GM12878 (cell line): ENCODE results near the gene ICOSLG.
"Not testable (repeated sequence)": the region's sequence is repeated elsewhere in the genome, so short reads cannot be mapped to it uniquely, and the experiment has no call there.

Experiments used
- CREB1 ChIP-seq: IDR thresholded peaks from 2 replicates; pipeline ENCODE4 v1.6.1; 2012; ENCODE audit warnings: low read depth, mild to moderate bottlenecking, inconsistent platforms
- CTCF ChIP-seq, 3 experiments: IDR thresholded peaks in 2 of 3; conservative IDR thresholded peaks in 1 of 3; 2 replicates each; pipeline ENCODE4 v1.5.1; 2011; ENCODE audit warnings: low read depth in 3 of 3, low read length in 3 of 3, mild to moderate bottlenecking in 3 of 3, control low read depth in 2 of 3, moderate library complexity in 2 of 3, inconsistent platforms in 1 of 3, mixed read lengths in 1 of 3; ENCODE audit not compliant: control insufficient read depth in 2 of 3, insufficient read depth in 1 of 3; ENCODE audit errors: extremely low read depth in 1 of 3
- HDAC6 ChIP-seq: fragments of 200-600 bp; sonication (generic); IDR thresholded peaks from one replicate; pipeline ENCODE4 v1.8.0; 2017; ENCODE audit warnings: antibody characterized with exemption; ENCODE audit not compliant: unreplicated experiment
- KDM1A ChIP-seq: fragments of 200-600 bp; sonication (generic); IDR thresholded peaks from 2 replicates; pipeline ENCODE4 v1.6.1; 2016; ENCODE audit warnings: borderline replicate concordance
- PML ChIP-seq: IDR thresholded peaks from 2 replicates; pipeline ENCODE4 v1.6.1; 2012; ENCODE audit warnings: low read length, inconsistent platforms
- SPI1 ChIP-seq: IDR thresholded peaks from 2 replicates; pipeline ENCODE4 v1.6.1; 2011; ENCODE audit warnings: low read depth, mild to moderate bottlenecking, low read length, moderate library complexity, borderline replicate concordance; ENCODE audit not compliant: insufficient read depth
- ZNF384 ChIP-seq: IDR thresholded peaks from 2 replicates; pipeline ENCODE4 v1.6.1; 2012; ENCODE audit warnings: low read depth, mild to moderate bottlenecking, low read length, improper control_type of control experiment, borderline replicate concordance
- TF ChIP-seq, protein P1 (sequence below): fragments of 450-650 bp; IDR thresholded peaks from 2 replicates; pipeline ENCODE4 v1.6.1; 2017; ENCODE audit warnings: mild to moderate bottlenecking

- not testable (repeated sequence) for TF ChIP-seq SPI1; PML; CTCF (IDR thresholded peaks at IDR 0.05 in 2 of 3, conservative IDR thresholded peaks at IDR 0.05 in 1 of 3; ENCODE audit: control insufficient read depth in 2 of 3, extremely low read depth in 1 of 3, insufficient read depth in 1 of 3, low read depth in 3 of 3, low read length in 3 of 3); HDAC6; KDM1A; ZNF384; CREB1
- TF ChIP-seq, protein P1, sequence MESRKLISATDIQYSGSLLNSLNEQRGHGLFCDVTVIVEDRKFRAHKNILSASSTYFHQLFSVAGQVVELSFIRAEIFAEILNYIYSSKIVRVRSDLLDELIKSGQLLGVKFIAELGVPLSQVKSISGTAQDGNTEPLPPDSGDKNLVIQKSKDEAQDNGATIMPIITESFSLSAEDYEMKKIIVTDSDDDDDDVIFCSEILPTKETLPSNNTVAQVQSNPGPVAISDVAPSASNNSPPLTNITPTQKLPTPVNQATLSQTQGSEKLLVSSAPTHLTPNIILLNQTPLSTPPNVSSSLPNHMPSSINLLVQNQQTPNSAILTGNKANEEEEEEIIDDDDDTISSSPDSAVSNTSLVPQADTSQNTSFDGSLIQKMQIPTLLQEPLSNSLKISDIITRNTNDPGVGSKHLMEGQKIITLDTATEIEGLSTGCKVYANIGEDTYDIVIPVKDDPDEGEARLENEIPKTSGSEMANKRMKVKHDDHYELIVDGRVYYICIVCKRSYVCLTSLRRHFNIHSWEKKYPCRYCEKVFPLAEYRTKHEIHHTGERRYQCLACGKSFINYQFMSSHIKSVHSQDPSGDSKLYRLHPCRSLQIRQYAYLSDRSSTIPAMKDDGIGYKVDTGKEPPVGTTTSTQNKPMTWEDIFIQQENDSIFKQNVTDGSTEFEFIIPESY, result not testable (repeated sequence)
Observed at GRCh38 chr21:44225605-44226004, 15.1 kb downstream of the ICOSLG start.
